Fibroblast of skin of back (primary cell): ENCODE data around the gene IGF2.

Experiments used
- DNase-seq: peaks from one replicate; pipeline ENCODE4 v3.0.0-alpha.2; 2013

Gene IGF2

GRCh38 chr11:2153581-2154194 lies 14.5 kb upstream of the IGF2 start:
- no peak for DNase-seq

GRCh38 chr11:2151500-2152257 lies 12.5 kb upstream of the IGF2 start:
- peak; percentile 53 for DNase-seq

- DNase-seq = peak; percentile 56
These were observed 11.0 kb upstream of the IGF2 start for GRCh38 chr11:2149864-2150847.

GRCh38 chr11:2149460-2149859 lies 10.3 kb upstream of the IGF2 start:
- no peak for DNase-seq

DNA sequence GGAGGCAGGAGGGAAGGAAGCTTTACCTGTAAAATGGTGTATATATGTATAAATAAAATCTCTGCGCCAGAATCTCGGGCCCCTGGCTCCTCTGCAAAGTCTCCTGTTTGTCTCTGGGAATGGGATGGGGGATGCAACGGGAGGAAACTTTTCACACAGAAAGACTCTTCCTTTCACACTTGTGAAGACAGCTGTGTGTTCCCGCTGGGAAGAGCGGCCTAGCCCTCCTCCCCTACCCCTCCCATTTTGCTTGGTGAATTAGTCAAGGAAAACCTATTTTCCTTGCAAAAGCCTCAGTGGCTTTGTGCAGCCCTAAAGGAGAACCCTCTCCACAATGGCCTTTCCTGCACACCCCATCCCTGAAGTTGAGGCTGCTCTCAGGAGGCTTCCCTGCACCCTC lies 9.4 kb upstream of the IGF2 start:
- no peak for DNase-seq

- DNase-seq = no peak
These were observed 8.2 kb upstream of the IGF2 start for GRCh38 chr11:2147391-2147790.

GRCh38 chr11:2146051-2146450 lies 6.9 kb upstream of the IGF2 start:
- no peak for DNase-seq

DNA sequence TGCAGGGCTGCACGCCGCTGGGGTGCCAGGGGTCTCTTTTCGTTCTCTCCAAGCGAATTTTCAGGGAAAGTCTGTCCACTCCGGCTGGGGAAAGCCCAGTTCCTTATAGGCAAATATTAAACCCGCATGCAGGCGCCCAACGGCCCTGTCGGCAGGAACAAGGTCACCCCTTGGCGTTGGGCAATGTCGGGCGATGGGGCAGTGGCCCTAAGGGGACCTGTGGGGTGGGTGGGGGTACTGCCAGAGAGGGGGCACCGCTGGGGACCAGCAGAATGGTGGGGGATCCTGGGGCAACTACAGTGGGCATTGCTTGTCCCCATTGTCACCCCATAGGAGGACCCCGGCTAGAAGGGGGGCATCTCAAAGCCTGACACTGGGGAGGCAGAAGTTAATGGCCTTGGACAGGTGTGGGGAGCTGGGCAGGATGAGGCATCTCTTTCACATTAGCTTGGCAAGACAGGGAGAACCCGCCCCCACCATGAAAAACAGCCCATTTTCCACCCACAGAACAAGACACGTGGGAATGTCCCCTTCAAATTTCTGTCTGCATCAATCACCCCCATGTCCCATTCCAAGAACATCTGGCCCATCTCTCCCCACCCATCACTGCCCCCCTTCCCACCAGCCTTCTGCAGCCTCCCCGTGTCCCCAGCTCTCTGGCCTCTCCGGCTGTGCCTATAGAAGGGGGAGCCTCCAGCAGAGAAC lies 5.5 kb upstream of the IGF2 start:
- no peak for DNase-seq

DNA sequence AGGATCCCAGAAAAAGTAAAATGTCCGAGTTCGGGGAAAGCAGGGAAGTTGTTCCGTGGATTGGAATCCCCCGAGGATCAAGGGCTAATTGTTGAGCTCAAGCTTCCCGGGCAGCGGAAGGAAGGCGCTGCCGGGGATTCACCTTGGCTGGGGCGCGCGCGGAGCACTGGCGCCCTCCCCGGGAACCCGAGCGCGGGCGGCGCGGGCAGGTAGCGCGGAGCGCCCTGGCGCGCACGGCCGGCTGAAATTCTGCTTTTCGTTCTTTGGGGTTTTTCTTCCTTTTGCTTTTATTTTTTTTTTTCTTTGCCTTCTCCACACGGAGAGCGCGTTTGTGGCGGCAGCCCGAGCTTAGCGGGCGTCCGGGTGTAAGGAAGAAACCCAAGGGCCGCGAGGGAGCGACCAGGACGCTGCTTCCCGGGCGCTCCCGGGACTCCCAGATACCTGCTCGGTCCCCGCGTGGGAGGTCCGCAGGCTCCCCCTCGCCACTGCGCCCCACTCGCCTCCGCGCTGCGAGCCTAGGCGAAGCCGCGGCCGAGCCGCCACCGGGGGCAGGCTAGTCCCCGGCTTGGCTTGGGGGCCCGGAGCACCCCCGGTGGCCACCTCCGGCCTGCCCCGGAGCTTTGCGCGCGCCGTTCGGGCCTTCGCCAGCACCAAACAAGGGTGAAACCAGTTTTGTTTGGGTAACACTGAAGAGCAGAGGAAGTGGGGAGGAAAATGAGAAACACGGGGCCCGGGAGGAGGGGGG lies 4.8 kb upstream of the IGF2 start:
- no peak for DNase-seq

- no peak for DNase-seq
These were observed 4.2 kb upstream of the IGF2 start for GRCh38 chr11:2143477-2143798.

DNA sequence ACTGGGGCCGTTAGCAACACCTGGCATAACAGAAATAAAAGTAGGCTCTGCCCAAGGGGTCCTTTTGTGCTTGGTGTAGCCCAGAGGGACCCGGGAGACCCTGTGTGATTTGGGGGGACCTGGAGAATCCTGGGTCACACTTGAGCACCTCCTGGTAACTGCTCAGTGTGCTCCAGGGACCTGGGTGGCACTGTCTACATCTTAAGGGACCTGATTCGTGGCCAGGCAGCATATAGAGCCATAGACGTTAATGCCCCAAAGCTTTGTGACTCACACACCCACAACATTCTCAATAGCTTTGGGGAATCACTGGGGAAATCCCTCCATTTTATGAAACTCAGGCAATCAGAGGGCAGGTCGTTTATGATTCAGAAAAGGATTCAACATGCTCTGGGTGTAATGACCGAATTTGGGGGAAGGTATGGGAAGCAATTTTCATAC lies 3.6 kb upstream of the IGF2 start:
- peak; percentile 65 for DNase-seq

DNA sequence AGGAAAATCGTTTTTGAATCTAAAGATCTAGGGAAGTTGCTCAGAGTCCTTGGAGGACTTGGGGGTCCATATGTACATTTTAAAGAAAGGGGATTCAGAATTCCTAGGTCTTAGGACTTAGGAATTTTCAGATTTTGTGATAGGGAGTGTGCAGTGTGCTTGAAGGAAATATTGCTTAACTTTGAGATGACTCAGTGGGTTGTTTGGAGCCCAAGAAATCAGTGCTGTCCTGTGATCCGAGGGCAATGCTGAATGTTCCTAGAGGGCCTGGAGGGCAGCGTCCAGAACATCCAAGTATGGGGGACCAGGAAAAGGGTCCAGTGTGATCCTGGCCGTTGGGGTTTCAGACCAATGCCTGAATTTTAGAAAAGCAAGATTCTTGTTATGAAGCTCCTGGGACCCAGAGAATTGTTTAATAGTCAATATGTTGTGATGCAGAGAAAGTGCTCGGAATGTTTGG lies 3.1 kb upstream of the IGF2 start:
- no peak for DNase-seq

GRCh38 chr11:2140411-2141400 lies 1.5 kb upstream of the IGF2 start:
- no peak for DNase-seq

DNA sequence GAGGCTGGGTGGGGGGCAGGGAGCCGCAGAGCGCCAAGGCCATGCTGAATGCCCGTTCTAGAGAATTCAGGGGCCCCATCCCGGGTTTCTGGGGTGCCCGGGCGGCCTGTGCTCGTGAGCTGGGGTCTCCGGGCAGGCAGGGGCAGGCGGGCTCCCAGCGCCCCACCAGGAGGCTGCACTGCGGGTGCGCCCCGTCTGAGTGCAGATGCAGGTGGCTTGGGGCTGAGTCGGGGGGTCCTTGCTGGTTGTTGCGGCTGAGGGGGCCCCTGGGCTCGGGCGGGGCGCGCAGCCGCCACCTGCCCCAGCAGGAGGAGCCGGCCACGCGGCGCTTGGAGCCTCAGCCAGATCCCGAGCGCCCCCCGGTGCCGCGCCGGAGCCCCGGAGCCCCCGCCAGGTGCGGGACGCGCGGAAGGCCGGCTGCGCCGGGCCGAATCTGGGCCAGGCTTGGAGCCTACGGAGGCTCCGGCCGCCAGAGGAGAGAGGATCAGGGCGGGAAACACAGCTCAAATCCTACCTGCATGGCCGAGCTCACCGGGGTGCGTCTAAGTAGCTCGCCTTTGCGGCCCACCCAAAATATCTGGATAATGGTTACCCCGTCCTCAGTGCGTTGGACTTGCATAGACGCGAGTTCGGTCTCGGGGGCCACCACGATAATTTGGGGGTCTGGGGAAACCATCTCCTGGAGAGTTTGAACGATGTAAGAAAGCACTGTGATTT lies 590 bp upstream of the IGF2 start:
- no peak for DNase-seq

GRCh38 chr11:2138431-2139122 lies 612 bp downstream of the IGF2 start:
- DNase-seq = no peak

DNA sequence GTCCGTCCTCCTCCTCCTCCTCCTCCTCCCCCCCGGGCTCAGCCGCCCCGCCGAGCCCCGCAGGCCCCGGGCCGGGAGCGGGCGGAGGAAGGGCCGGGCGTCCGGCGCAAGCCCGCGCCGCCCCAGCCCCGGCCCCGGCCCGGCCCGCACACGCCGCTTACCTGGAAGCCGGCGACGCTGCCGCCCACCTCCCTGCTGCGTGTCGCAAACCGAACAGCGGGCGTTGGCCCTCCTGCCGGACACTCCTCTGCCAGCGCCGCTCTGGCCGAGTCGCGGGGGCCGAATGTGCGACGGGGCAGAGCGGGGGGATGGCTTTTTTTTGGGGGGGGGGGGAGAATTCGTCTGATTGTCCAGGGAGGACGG lies 1.1 kb downstream of the IGF2 start:
- DNase-seq = no peak

GRCh38 chr11:2137202-2138067 lies 1.8 kb downstream of the IGF2 start:
- peak; percentile 49 for DNase-seq

GRCh38 chr11:2136952-2137201 lies 2.3 kb downstream of the IGF2 start:
- DNase-seq = no peak
